Activated gamma-delta T cell (primary cell): ENCODE measurements around the gene USP44.

Experiments used
- DNase-seq: peaks from one replicate; lab custom pipeline; 2025; lab: John Stamatoyannopoulos, UW

Gene USP44

DNA sequence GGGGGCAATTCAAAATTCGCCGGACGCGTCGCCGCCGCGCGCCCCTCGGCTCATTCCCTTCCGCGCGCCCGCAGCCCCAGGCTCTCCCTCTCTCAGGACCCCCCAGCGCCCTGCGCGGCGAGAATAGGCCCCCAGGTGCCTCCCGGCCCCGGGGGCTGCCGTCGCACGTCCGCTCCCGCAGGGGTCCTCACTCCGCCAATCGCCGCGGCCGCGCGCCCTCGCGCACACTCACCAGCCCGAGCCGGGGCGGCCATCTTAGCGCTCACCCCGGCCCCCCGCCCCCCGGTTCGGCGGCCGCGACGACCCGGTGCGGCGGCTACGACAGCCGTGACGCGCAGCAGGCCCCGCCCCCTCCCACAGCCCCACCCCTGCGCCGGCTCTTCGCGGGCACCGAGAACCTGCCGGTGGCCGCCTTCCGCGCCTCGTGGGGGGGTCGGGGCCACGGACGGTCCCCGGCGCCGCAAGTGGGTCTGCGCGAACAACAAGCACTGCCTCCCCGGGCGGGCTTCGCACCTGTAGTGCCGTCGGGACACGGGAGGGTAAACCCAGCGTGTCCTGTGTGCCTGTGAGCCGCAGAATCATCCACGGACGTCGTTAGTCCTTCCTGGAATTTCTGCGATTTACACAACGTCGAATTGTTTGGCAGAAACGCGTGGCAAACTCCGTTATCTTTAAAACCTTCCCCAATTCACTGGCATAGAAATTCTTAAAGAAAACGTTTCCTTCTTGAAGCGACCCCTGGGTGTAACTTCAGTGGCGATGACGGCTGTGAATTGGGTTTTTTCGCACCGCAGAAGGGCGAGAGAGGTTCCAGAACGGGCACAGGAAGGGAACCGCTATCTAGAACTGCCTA, 2.5 kb downstream of the USP44 start:
- peak; percentile 40 for DNase-seq

- peak; percentile 15 for DNase-seq
Observed at GRCh38 chr12:95548056-95548538, 3.2 kb downstream of the USP44 start.

- DNase-seq: no peak
Observed at GRCh38 chr12:95547522-95548055, 3.7 kb downstream of the USP44 start.

DNA sequence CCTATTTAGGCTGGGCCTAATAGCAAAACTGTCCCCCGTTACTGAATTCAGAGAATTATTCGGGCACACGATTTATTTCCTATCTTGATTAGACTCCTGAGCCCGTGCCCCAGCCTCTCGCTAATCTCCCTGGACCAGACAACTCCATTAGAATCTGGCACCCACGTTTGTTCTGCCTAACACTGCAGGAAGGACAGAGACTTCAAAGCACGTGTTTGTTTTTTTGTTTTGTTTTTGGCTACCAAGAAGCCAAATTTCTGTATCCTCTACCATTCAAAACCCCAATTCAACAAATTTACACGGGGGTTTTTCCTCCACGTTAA, 4.8 kb downstream of the USP44 start:
- no peak for DNase-seq

DNA sequence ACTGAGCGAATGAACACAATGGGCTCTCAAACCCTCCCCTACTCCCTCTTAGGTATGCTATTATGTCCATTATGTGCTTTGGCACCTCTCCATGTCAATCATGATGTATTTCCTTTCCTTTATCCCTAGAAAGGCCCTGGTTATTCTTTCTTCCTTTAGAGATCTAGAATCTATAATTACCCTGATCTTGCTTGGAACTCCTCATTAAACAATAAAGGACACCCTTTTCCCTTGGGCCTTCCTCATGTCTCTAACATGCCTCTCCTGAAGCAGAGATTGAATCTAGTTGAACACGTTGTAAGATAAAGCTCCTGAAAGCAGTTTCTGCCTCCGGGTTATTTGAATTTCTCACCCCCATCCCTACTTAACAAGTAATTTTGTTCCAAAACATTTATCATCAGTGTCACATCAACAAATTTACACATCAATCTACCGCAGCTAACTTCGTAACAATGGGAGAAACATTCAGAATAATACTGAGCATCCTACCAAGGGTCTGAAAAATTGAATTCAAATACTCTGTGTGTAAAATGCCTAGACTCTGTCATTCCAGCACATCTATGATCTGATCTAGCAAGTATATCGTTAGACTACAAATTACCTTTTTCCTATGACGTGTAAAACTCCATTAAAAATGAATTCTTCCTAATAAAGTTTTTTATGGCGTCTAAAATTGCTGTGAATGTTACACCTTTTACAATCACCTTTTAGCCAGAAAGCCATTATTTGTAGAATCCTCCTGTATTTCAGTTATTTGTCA, 5.4 kb downstream of the USP44 start:
- no peak for DNase-seq

DNA sequence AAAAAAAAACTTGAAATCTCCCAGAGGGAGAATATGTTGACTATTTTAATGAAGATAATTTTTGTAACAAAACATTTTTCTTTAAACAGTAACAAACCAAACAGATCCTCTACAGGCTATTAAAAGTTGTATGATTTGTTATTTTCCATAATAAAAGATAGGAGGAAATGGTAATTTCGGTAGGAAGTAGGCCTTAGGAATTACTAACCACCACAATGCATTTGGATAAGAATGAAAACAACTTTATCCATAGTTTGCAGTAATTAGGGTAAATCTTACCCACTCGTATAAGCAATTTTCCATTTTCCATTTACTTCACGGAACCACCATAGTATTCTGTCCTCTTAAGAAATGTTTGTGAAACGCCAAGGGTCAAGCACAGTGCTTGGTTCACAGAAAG, 6.0 kb downstream of the USP44 start:
- DNase-seq: no peak

DNA sequence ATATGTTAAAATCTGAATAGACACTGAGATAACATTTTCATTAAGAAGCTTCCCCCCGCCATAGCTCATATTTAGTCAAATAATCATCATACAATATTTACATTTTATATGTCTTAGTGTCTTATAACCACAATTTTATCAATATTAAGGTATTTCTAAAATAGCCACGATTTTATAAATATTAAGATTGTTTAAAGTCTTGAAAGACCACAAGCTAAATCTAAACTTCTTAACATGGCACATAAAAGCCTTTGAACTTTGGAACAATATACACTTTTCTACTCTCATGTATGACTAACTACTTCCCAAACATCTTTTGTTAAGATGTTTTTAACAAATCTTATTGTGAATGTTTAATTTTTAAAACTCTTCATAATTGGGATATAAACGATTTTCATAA, 6.5 kb downstream of the USP44 start:
- DNase-seq: no peak

DNA sequence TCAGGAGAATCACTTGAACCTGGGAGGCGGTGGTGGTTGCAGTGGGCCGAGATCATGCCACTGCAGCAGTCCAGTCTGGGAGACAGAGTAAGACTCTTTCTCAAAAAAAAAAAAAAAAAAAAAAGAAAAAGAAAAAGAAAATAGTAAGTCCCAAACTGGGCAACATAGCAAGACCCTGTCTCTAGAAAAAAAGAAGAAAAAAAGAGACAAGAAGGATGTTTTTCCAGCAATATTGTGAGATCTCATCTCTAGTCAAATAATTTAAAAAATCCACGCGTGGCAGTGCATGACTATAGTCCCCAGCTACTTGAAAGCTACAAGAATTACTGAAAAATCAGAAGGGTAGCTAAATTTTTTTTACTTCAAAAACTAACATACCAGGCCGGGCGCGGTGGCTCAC, 8.0 kb downstream of the USP44 start:
- DNase-seq: no peak

GRCh38 chr12:95541436-95541835, 9.8 kb downstream of the USP44 start:
- no peak for DNase-seq

- no peak for DNase-seq
Observed at GRCh38 chr12:95538656-95539055, 12.6 kb downstream of the USP44 start.

GRCh38 chr12:95538006-95538405, 13.3 kb downstream of the USP44 start:
- DNase-seq: no peak

- no peak for DNase-seq
Observed at GRCh38 chr12:95533985-95534384, 17.3 kb downstream of the USP44 start.

DNA sequence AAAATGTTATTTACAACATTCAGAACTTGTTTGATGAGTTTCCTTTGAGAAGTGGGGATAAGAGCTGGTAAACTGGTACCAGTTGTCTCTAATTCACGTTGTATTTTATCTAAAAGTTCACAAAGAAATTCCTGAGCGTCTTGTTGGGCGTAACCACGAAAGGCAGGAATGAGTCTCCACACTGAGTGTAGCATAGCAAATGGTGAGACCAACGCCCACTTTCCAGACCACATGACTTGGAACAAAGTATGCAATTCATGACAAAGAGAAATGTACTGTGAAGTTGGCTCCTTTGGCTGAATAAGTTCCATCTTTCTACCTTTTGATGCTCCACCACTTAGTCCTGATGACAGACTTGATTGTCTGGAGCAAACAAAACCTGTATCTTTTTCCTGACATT, 18.4 kb downstream of the USP44 start:
- no peak for DNase-seq

- DNase-seq: no peak
Observed at GRCh38 chr12:95529693-95530225, 21.5 kb downstream of the USP44 start.

DNA sequence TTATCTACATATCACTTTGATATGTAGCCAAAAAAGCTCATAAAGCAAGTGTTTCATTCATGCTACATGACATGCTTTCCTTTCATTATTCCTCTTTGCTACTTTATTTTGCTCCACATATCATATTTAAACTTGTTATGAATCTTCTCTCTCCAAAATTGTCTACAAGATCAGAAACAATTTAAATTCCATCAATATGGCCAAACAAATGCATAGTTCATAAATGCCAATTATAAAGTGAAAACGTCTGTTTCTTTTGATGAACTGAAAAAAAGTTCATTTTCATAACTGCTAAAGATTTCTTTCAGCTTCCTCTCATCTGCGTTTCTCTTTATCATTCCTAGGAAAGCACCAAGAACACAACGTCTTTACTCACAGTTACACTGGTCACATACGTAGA, 22.8 kb downstream of the USP44 start:
- no peak for DNase-seq

DNA sequence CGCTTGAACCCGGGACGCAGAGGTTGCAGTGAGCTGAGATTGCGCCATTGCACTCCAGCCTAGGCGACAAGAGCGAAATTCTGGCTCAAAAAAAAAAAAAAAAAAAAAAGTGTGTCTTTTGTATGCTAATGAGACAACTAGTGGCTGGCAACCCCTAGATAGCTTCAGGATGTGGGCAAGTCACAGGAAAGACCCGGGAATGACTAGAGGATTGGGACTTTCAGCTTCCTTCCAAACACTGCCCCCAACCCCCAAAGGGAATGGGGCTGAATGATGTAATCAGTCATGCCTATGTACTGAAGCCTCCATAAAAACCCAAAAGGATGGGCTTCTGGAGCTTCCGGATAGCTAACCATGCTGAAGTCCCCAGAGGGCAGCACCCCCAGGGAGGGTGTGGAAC, 28.6 kb downstream of the USP44 start:
- no peak for DNase-seq

GRCh38 chr12:95520816-95521215, 30.5 kb downstream of the USP44 start:
- DNase-seq: no peak

DNA sequence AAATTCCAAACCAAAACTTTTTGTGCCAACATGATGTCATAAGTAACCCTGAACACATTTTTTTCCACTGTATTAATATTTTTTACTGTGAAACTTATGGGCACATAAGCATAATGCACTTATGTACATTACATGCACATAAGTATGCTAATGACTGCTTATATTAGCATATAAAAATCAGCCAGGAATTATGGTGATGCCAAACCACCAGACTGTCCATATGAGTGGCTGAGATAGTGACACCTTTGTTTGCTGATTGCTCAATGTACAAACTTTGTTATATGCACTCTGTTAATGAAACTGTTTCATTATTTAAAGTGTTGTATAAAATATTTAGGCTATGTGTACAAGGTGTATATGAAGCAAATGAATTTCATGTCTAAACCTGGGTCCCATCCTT, 32.3 kb downstream of the USP44 start:
- DNase-seq: no peak

DNA sequence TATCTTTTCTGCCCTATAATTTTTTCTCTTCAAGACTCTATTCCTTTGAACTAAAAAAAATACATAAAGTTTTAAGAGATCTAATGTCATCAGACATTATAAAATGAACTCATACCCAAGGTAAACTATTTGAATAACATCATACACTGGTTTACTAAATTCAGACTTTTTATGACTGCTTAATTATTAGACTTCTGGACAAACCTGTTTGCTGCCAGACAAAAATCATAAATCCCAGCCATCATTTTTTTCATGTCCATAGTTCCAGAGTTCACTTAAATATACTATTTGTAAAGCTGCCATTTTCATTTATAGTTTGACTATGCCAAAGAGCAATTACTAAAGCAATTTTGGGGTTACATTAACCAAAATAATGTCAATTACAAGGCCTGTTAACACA, 34.0 kb downstream of the USP44 start:
- no peak for DNase-seq

- no peak for DNase-seq
Observed at GRCh38 chr12:95516757-95517156, 34.5 kb downstream of the USP44 start.

- DNase-seq: no peak
Observed at GRCh38 chr12:95515197-95515596, 36.1 kb downstream of the USP44 start.

DNA sequence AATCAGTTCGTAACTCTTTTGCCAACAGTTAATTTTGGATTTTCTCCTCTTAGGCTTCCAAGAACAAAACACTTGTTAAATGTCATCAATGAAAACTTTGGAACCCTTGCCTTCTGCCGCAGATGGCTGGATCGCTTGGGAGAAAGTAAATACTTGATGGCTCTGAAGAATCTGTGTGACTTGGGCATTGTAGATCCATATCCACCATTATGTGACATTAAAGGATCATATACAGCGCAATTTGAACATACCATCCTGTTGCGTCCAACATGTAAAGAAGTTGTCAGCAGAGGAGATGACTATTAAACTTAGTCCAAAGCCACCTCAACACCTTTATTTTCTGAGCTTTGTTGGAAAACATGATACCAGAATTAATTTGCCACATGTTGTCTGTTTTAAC, 37.7 kb downstream of the USP44 start:
- DNase-seq: no peak

DNA sequence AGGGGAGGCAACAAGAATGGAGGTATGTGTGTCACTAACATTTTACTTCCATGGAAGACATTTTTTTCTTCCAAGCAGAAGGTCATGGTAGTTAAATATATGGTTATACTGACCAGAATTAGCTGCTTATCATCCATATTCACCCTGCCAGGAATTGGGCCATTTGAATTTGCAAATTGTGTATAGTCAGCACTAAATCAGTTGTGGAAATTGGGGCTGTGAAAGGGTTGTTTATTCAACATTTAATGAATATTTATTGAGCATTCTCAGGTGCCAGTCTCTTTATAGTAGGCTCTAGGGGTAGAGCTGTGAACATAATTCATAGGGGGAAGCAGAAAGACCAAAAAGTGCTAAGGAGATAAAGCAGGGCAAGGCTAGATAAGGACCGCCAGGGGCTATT, 39.3 kb downstream of the USP44 start:
- DNase-seq: no peak
